Keratinocyte (primary cell): ENCODE results near the gene FHOD3. TPM values are rescaled to one million over a fixed set of nuclear protein-coding genes. Genes with fewer than 3 reads are reported as not detected.

Source experiments
- DNase-seq: peaks from one replicate; pipeline ENCODE4 v3.0.0-alpha.2; 2011; ENCODE audit warnings: low read depth, missing footprints, low spot score
- FAIRE-seq: peaks from 2 replicates; lab custom pipeline; 2011; peaks lifted over from hg19 to GRCh38; lab: Jason Lieb, UNC
- H2AFZ ChIP-seq: 2 replicates; pipeline ENCODE4 v1.6.0; 2012; ENCODE audit warnings: low read length, control low read depth, inconsistent platforms; ENCODE audit not compliant: control insufficient read depth
- H3K27ac ChIP-seq: 2 replicates; pipeline ENCODE4 v1.5.1; 2011; ENCODE audit warnings: low read length; ENCODE audit not compliant: control insufficient read depth, insufficient read depth
- H3K27me3 ChIP-seq: 3 replicates; pipeline ENCODE4 v1.6.0; 2011; ENCODE audit warnings: low read length; ENCODE audit not compliant: control insufficient read depth, insufficient read depth; ENCODE audit errors: extremely low read depth
- H3K36me3 ChIP-seq, 2 experiments: 2 replicates in 1 of 2; 3 replicates in 1 of 2; pipeline ENCODE4 v1.5.1; 2011; ENCODE audit warnings: low read length in 2 of 2, mild to moderate bottlenecking in 1 of 2; ENCODE audit not compliant: control insufficient read depth in 2 of 2, insufficient read depth in 2 of 2; ENCODE audit errors: extremely low read depth in 1 of 2
- H3K4me1 ChIP-seq: 3 replicates; pipeline ENCODE4 v1.5.1; 2011; ENCODE audit warnings: low read length; ENCODE audit not compliant: control insufficient read depth, insufficient read depth; ENCODE audit errors: extremely low read depth
- H3K4me2 ChIP-seq: 3 replicates; pipeline ENCODE4 v1.6.0; 2011; ENCODE audit warnings: low read depth, low read length; ENCODE audit not compliant: control insufficient read depth, insufficient read depth; ENCODE audit errors: extremely low read depth
- H3K4me3 ChIP-seq, 3 experiments: fragments of 200-600 bp in 1 of 3; sonication (generic) in 1 of 3; 2 replicates in 2 of 3; 3 replicates in 1 of 3; pipeline ENCODE4 v1.5.1; 2011 to 2016; ENCODE audit warnings: low read length in 3 of 3, mild to moderate bottlenecking in 3 of 3, control low read depth in 2 of 3, inconsistent platforms in 1 of 3, low read depth in 1 of 3, mixed read lengths in 1 of 3, mixed run types in 1 of 3, moderate library complexity in 1 of 3; ENCODE audit not compliant: control insufficient read depth in 2 of 3, insufficient read depth in 2 of 3; ENCODE audit errors: extremely low read depth in 1 of 3
- H3K79me2 ChIP-seq: 2 replicates; pipeline ENCODE4 v1.6.0; 2012; ENCODE audit warnings: low read length; ENCODE audit not compliant: control insufficient read depth, insufficient read depth
- H3K9ac ChIP-seq: 3 replicates; pipeline ENCODE4 v1.6.0; 2011; ENCODE audit warnings: low read length; ENCODE audit not compliant: control insufficient read depth, insufficient read depth; ENCODE audit errors: extremely low read depth
- H3K9me1 ChIP-seq: 3 replicates; pipeline ENCODE4 v1.6.0; 2011; ENCODE audit warnings: low read length; ENCODE audit not compliant: control insufficient read depth, insufficient read depth; ENCODE audit errors: extremely low read depth
- H3K9me3 ChIP-seq: 2 replicates; pipeline ENCODE4 v1.5.1; 2012; ENCODE audit warnings: low read depth, low read length; ENCODE audit not compliant: control insufficient read depth
- H4K20me1 ChIP-seq: 3 replicates; pipeline ENCODE4 v1.6.0; 2011; ENCODE audit warnings: low read length; ENCODE audit not compliant: control insufficient read depth, insufficient read depth; ENCODE audit errors: extremely low read depth
- CTCF ChIP-seq, 3 experiments: IDR thresholded peaks in 1 of 3; conservative IDR thresholded peaks in 1 of 3; optimal IDR thresholded peaks in 1 of 3; 2 replicates in 2 of 3; 3 replicates in 1 of 3; pipeline versions ENCODE3 to v1.5.1; 2011; ENCODE audit warnings: low read length in 3 of 3, mild to moderate bottlenecking in 3 of 3, moderate library complexity in 2 of 3, control low read depth in 1 of 3, inconsistent platforms in 1 of 3; ENCODE audit not compliant: insufficient read depth in 2 of 3; ENCODE audit errors: extremely low read depth in 1 of 3
- EZH2 ChIP-seq: IDR thresholded peaks from one replicate; pipeline ENCODE4 v1.6.1; 2012; ENCODE audit warnings: inconsistent platforms, mild to moderate bottlenecking, low read length, moderate library complexity
- dilution Hi-C: fragments of 300-500 bp; cut with MboI; formaldehyde crosslinking; loops from one replicate; pipeline ENCODE4 v1.7.0; 2020; ENCODE audit warnings: low sequenced_read_pairs; ENCODE audit not compliant: extremely low pct_ligation_motif_present
- polyA plus RNA-seq, 5 experiments: library from polyadenylated mRNA; depleted of rRNA in 3 of 5; stranded (reverse) in 3 of 5; stranded (forward) in 1 of 5; unstranded in 1 of 5; fragments of >200 nt; gene quantifications; 1 replicate in 1 of 5; 2 replicates in 3 of 5; 3 replicates in 1 of 5; pipeline versions ENCODE4 v1.2.1 to v1.2.3, GENCODE V29; 2011 to 2012; ENCODE audit warnings: missing spikeins in 2 of 5, low read depth in 1 of 5, low replicate concordance in 1 of 5

The FHOD3 gene
- polyA plus RNA-seq, 1 donor (not counting 4 experiments of a cell fraction or from before 2014, with no cell fraction given), result 7.7 TPM

GRCh38 chr18:36772241-36772723, 474.8 kb downstream of the FHOD3 start:
- Histone ChIP-seq H3K4me2 (no peak overlapping the region), H3K9me3 (no peaks in the 10 kb centered on the region)
- FAIRE-seq, result no peak

GRCh38 chr18:36775396-36775795, 477.9 kb downstream of the FHOD3 start:
- peaks cover 0 to 1% of the 10 kb centered on the region in 2 experiments for H3K36me3 ChIP-seq
- no peak overlapping the region for H3K27ac ChIP-seq
- H3K4me2 ChIP-seq, result no peak overlapping the region
- no peak overlapping the region for H3K4me3 ChIP-seq
- no peaks in the 10 kb centered on the region for H3K9me1 ChIP-seq
- H3K9me3 ChIP-seq, result no peaks in the 10 kb centered on the region
- TF ChIP-seq EZH2 (no peak), CTCF (optimal IDR thresholded peaks at IDR 0.05 in 1 of 3, IDR thresholded peaks at IDR 0.05 in 1 of 3, conservative IDR thresholded peaks at IDR 0.05 in 1 of 3; ENCODE audit: extremely low read depth in 1 of 3, insufficient read depth in 2 of 3, low read length in 3 of 3) (no peak)
- dilution Hi-C loops, result no loop called here
- no peaks in the 10 kb centered on the region for H4K20me1 ChIP-seq
- FAIRE-seq (no peak), DNase-seq (no peak)
- no peaks in the 10 kb centered on the region for H3K79me2 ChIP-seq
- no peak overlapping the region for H2AFZ ChIP-seq
- H3K4me1 ChIP-seq, result no peaks in the 10 kb centered on the region
- H3K27me3 ChIP-seq, result no peaks in the 10 kb centered on the region
- no peak overlapping the region for H3K9ac ChIP-seq

More at GRCh38 chr18:36772241-36772723, 474.8 kb downstream of the FHOD3 start:
- Histone ChIP-seq H4K20me1 (no peaks in the 10 kb centered on the region), H3K9me1 (no peaks in the 10 kb centered on the region), H3K27me3 (no peaks in the 10 kb centered on the region), H3K27ac (no peak overlapping the region), H3K36me3 (no peaks in the 10 kb centered on the region), H3K4me3 (no peak overlapping the region), H2AFZ (no peak overlapping the region), H3K4me1 (peaks cover 3% of the 10 kb centered on the region), H3K9ac (no peak overlapping the region), H3K79me2 (no peaks in the 10 kb centered on the region)
- no peak for DNase-seq
- no peak for TF ChIP-seq CTCF (optimal IDR thresholded peaks at IDR 0.05 in 1 of 3, IDR thresholded peaks at IDR 0.05 in 1 of 3, conservative IDR thresholded peaks at IDR 0.05 in 1 of 3; ENCODE audit: extremely low read depth in 1 of 3, insufficient read depth in 2 of 3, low read length in 3 of 3)
- TF ChIP-seq EZH2, result no peak
- dilution Hi-C loops, result no loop called here
